ENCODE measurements around the gene PALLD. TPM values are rescaled to one million over a fixed set of nuclear protein-coding genes. Genes with fewer than 3 reads are reported as not detected.
A peak's percentile ranks its signal among the peaks of the same experiment; 100 is the strongest.

The PALLD gene
- polyA plus RNA-seq, 3 donors: 6.1 to 11.8 (median 9.9) TPM

- H2AFZ ChIP-seq (ENCODE audit: insufficient read depth, low read depth, low read length, poor library complexity, severe bottlenecking): no peak overlapping the region
- H3K4me2 ChIP-seq (replicated peaks; ENCODE audit: extremely low read depth, low read length, poor library complexity, severe bottlenecking): no peak overlapping the region
- no peaks in the 10 kb centered on the region for H3K9me3 ChIP-seq (replicated peaks in 1 of 2; ENCODE audit: control insufficient read depth in 1 of 2, insufficient read depth in 1 of 2, low read length in 2 of 2)
- no peaks in the 10 kb centered on the region for H4K20me1 ChIP-seq (ENCODE audit: insufficient read depth, low read length)
- no peak overlapping the region for H3K27ac ChIP-seq (ENCODE audit: low read depth in 1 of 2, low read length in 2 of 2)
- Mint-ChIP-seq H3K4me3 (no peak overlapping the region), H3K9me3 (no peaks in the 10 kb centered on the region), H3K36me3 (peaks cover 4 to 6% of the 10 kb centered on the region in 2 donors), H3K27ac (no peak overlapping the region), H3K27me3 (ENCODE audit: low read depth in 3 of 3) (no peaks in the 10 kb centered on the region), H3K4me1 (peaks cover 2% of the 10 kb centered on the region)
- intact Hi-C loops (cut with micrococcal nuclease): loop anchor here (5.0 kb wide), 3 partner anchors 211 to 569 kb away; no protein-coding TSS in a partner anchor
- peak; percentile 44 to 63 (median 57) for DNase-seq
- H3K79me2 ChIP-seq (ENCODE audit: insufficient read depth, low read length): no peaks in the 10 kb centered on the region
- no peaks in the 10 kb centered on the region for H3K4me1 ChIP-seq (ENCODE audit: control insufficient read depth in 1 of 2, insufficient read depth in 2 of 2, low read length in 2 of 2)
- H3K4me3 ChIP-seq (replicated peaks in 1 of 3; ENCODE audit: low read depth in 2 of 3, low read length in 3 of 3): no peak overlapping the region
- no peak overlapping the region for H3K9ac ChIP-seq (ENCODE audit: insufficient read depth, low read length, poor library complexity, severe bottlenecking)
- H3K27me3 ChIP-seq (ENCODE audit: control insufficient read depth in 2 of 2, insufficient read depth in 2 of 2, low read length in 2 of 2): no peaks in the 10 kb centered on the region
- WGBS (ENCODE audit: insufficient coverage): 0% methylated on average over 1 of the region's 3 CpGs
- TF ChIP-seq, protein P1, sequence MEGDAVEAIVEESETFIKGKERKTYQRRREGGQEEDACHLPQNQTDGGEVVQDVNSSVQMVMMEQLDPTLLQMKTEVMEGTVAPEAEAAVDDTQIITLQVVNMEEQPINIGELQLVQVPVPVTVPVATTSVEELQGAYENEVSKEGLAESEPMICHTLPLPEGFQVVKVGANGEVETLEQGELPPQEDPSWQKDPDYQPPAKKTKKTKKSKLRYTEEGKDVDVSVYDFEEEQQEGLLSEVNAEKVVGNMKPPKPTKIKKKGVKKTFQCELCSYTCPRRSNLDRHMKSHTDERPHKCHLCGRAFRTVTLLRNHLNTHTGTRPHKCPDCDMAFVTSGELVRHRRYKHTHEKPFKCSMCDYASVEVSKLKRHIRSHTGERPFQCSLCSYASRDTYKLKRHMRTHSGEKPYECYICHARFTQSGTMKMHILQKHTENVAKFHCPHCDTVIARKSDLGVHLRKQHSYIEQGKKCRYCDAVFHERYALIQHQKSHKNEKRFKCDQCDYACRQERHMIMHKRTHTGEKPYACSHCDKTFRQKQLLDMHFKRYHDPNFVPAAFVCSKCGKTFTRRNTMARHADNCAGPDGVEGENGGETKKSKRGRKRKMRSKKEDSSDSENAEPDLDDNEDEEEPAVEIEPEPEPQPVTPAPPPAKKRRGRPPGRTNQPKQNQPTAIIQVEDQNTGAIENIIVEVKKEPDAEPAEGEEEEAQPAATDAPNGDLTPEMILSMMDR (IDR thresholded peaks at IDR 0.05): peak; percentile 86
- peaks cover 0 to 4% of the 10 kb centered on the region in 2 donors for H3K36me3 ChIP-seq (replicated peaks in 1 of 2; ENCODE audit: control insufficient read depth in 1 of 2, insufficient read depth in 2 of 2, low read length in 2 of 2)
Observed at GRCh38 chr4:168923526-168924194, 426.8 kb downstream of the PALLD start.

DNA sequence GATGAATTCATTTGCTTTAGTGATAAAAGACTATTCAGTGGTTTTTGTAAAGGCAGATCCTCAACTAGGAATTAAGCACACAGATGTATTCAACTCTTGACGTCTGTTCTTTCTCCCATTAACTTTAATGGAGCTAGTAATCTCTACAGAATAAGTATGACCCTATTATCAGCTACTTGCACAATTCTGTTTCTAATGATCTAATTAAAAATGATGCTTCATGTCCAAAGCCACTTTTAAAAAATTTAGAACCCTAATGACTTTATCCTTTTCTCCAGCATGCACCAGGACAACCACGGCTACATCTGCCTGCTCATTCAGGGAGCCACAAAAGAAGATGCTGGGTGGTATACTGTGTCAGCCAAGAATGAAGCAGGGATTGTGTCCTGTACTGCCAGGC lies 427.8 kb downstream of the PALLD start:
- TF ChIP-seq, protein P1 (IDR thresholded peaks at IDR 0.05): no peak
- 100% methylated on average over 2 of the region's 2 CpGs for WGBS (ENCODE audit: insufficient coverage)
- H3K36me3 ChIP-seq (replicated peaks in 1 of 2; ENCODE audit: control insufficient read depth in 1 of 2, insufficient read depth in 2 of 2, low read length in 2 of 2): peaks cover 0 to 4% of the 10 kb centered on the region in 2 donors
- no peaks in the 10 kb centered on the region for H4K20me1 ChIP-seq (ENCODE audit: insufficient read depth, low read length)
- peaks cover 2% of the 10 kb centered on the region for H3K4me1 Mint-ChIP-seq
- H3K27ac ChIP-seq (ENCODE audit: low read depth in 1 of 2, low read length in 2 of 2): no peak overlapping the region
- no peaks in the 10 kb centered on the region for H3K9me3 Mint-ChIP-seq
- H3K4me3 Mint-ChIP-seq: no peak overlapping the region
- no peaks in the 10 kb centered on the region for H3K27me3 Mint-ChIP-seq (ENCODE audit: low read depth in 3 of 3)
- peaks cover 4 to 6% of the 10 kb centered on the region in 2 donors for H3K36me3 Mint-ChIP-seq
- no peak overlapping the region for H3K4me2 ChIP-seq (replicated peaks; ENCODE audit: extremely low read depth, low read length, poor library complexity, severe bottlenecking)
- H3K9ac ChIP-seq (ENCODE audit: insufficient read depth, low read length, poor library complexity, severe bottlenecking): no peak overlapping the region
- intact Hi-C loops (cut with micrococcal nuclease): loop anchor here (5.0 kb wide), 3 partner anchors 212 to 568 kb away; no protein-coding TSS in a partner anchor
- no peak overlapping the region for H3K27ac Mint-ChIP-seq
- no peak overlapping the region for H2AFZ ChIP-seq (ENCODE audit: insufficient read depth, low read depth, low read length, poor library complexity, severe bottlenecking)
- H3K4me1 ChIP-seq (ENCODE audit: control insufficient read depth in 1 of 2, insufficient read depth in 2 of 2, low read length in 2 of 2): no peaks in the 10 kb centered on the region
- DNase-seq: no peak
- H3K79me2 ChIP-seq (ENCODE audit: insufficient read depth, low read length): no peaks in the 10 kb centered on the region
- H3K27me3 ChIP-seq (ENCODE audit: control insufficient read depth in 2 of 2, insufficient read depth in 2 of 2, low read length in 2 of 2): no peaks in the 10 kb centered on the region
- H3K9me3 ChIP-seq (replicated peaks in 1 of 2; ENCODE audit: control insufficient read depth in 1 of 2, insufficient read depth in 1 of 2, low read length in 2 of 2): no peaks in the 10 kb centered on the region
- no peak overlapping the region for H3K4me3 ChIP-seq (replicated peaks in 1 of 3; ENCODE audit: low read depth in 2 of 3, low read length in 3 of 3)

Data from CD14-positive monocyte (primary cell).